Brain pericyte (primary cell): Measurements from ENCODE around the gene ZNF691.
"Not testable (repeated sequence)": the region's sequence is repeated elsewhere in the genome, so short reads cannot be mapped to it uniquely, and the experiment has no call there.

Source experiments
- DNase-seq: peaks from one replicate; pipeline ENCODE4 v3.0.0-alpha.2; 2012; ENCODE audit warnings: low read depth, low spot score

ZNF691 gene

DNA sequence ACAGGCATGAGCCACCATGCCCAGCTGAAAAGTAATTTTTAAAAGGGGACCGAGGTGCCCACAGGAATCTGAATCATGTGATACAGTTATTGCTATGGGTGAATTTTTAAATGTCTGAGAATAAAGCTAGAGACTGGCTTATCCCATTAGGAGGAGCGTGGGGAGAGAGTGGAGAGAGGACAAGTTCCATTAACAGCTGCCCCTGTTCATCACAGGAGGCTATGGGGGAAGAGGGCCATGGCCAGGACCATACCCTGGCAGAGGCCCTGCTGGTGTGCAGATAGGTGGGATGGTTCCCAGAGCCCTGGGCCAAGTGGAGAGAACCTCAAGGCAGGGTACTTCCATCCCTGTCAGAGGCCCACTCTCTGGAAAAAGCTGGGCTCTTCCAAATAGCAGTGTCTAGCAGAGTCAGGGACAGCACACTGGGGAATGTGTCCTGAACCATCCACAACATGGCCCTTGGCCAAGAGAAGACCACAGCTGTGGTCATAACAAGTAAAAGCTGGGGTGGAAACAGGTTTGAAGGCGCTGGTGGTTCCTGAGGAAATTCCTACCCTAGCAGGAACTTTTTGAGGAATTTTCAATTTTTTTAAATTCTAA, 13.7 kb upstream of the ZNF691 start:
- no peak for DNase-seq

DNA sequence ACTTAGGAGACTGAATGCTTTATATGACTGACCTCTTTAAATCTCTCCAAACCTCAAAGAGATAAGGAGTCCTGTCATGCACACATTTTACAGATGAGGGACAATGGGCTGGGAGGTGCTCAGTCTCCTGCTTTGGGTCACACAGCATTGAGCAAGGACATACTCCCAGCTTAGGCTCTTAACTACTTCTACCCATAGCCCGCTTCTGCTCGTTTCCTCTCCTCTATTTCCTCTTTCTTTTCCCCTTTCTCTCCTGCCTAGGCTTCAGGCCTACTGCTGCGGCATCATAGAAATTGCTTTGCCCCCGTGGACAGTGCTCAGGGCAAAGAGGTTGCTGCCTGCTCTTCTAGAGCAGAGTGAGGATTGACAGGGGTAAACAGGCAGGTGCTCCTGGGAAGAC, 12.4 kb upstream of the ZNF691 start:
- DNase-seq: no peak

- DNase-seq: no peak
Measured at GRCh38 chr1:42834803-42835202, 11.6 kb upstream of the ZNF691 start.

DNA sequence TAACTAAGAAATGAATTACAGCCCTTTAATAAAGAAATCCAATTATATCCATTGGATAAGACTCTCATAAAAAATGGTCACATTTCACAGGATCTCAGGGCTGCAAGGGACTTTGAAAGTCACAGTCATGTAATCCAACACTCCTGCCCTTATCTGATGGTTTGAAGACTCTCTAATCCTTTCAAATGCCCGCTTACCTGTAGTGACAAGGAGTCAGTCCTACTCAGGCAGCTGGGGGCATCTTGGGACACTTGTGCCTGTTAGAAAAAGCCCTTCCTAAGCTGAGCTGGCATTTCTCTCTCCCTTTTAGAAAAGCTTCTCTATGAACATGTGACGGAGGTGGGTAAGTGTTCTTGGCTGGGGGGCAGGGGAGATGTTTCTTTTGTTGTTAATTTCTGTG, 11.0 kb upstream of the ZNF691 start:
- no peak for DNase-seq

- DNase-seq: no peak
Measured at GRCh38 chr1:42837709-42838108, 8.7 kb upstream of the ZNF691 start.

GRCh38 chr1:42838482-42839190, 7.8 kb upstream of the ZNF691 start:
- no peak for DNase-seq

DNA sequence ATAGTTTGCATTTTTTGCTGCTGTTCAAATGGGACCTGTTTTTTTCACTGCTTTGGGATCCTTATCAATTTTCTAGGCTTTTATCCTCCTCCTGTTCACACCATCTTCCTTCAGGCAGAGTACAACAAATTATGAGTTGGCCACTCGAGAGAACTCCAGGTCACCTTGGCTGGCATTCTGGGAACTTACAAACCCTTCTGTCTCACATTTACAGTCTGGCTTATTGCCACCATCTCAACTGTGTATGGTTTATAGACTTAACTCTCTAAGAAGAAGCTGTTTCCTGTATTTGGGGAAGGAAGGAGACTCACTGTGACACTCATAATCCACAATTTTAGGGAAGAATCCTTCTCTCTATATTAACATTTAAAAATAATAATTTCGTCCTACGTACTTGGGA, 5.4 kb upstream of the ZNF691 start:
- DNase-seq: no peak

DNA sequence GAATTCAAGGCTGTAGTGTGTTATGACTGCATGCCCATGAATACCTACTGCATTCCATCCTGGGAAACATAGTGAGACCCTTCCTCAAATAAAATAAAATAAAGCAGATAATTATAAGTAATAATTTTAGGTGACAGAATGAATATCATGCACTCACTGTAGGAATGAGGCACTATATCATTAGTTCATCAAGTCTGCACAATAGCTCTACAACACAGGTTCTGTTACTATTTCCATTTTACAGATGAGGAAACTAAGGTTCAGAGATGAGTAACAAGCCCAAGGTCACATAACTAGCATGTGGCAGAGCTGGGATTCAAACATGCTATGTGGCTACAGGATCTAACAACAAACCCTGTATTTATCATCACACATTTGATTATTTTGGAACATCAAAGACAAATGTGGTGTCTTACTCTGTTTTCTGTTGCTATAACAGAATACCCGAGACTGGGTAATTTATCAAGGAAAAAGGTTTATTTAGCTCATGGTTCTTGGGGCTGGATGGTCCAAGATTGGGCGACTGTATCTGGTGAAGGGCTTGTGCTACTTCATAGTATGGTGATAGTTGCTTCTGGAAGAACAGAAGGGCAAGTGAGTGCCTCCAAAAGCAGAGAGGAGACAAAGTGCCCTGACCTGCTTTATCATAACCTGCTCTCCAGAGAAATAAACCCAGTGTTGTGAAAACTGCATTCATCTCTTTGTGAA, 4.8 kb upstream of the ZNF691 start:
- DNase-seq: no peak

DNA sequence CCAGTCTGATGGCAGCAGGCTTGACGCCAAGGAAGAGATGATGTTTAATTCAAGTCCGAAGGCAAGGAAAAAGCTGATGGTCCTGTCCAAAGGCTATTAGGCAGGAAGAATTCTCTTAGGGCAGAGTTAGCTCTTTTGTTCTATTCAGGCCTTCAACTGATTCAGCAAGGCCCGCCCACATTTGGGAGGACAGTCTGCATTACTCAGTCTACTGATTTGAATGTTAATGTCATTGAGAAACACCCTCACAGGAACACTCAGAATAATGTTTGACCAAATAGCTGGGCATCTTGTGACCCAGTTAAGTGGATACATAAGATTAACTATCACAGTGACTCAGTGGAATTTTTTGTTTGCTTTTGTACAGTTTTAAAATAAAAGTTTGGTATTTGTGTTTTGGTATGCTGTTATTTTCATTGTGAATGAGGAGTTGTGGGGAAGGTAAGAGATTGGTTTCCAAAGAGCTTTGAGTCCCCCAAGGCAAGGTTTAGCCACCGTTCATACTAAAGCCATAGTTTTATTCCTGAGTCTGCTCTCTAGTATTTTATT, 1.7 kb upstream of the ZNF691 start:
- no peak for DNase-seq

GRCh38 chr1:42845193-42845592, 1.2 kb upstream of the ZNF691 start:
- DNase-seq: no peak

DNA sequence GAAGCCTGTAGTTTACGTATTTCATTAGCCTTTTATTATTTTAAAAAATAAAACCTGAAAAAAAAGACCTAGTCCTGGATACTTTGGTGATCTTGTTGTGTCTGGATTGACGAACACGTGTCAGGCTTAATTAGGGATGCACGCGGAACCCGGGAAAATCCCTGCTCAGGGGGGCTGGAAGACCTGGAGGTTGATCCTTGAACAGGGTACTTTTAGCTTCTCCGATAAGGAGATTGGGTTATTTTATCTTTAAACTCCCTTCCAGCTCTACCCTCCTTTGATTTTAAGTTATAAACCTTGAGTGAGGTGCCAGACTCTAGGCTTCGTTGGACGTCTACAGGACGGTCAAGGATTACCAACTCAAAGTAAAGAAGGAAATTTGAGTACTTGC, 552 bp upstream of the ZNF691 start:
- no peak for DNase-seq

- DNase-seq: no peak
Measured at GRCh38 chr1:42847111-42847595, 740 bp downstream of the ZNF691 start.

DNA sequence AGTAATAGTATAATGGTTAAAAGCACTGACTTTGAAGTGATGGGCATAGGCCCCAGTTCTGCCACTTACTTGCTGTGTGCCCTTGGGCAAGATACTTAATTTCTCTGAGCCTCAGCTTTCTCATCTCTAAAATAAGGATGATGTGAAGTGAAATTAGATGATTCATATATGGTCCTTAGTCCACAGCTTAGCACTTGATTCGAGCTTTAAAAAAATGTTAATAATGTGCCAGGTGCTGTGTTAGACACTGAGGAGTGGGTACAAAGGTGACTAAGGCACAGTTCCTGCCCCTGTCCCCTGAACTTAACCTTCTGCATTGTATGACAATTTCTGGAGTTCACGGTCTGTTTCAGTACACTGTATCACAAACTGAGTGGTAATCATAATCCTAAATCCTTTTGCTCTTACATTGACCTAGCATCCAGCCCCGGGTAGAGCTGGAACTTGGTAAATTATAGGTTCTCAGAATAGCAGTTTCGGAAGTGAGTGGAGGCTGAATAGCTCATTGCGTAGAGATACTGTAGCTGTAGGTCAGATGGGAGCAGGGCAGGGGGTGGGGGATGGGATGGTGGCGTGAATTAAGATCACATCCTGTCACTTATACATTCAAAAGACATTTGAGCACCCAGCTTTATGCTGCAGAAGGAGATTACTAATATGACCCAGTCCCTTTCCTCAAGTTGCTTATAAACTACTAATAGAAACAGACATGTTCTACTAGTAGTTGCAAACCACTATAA, 1.5 kb downstream of the ZNF691 start:
- DNase-seq: no peak

DNA sequence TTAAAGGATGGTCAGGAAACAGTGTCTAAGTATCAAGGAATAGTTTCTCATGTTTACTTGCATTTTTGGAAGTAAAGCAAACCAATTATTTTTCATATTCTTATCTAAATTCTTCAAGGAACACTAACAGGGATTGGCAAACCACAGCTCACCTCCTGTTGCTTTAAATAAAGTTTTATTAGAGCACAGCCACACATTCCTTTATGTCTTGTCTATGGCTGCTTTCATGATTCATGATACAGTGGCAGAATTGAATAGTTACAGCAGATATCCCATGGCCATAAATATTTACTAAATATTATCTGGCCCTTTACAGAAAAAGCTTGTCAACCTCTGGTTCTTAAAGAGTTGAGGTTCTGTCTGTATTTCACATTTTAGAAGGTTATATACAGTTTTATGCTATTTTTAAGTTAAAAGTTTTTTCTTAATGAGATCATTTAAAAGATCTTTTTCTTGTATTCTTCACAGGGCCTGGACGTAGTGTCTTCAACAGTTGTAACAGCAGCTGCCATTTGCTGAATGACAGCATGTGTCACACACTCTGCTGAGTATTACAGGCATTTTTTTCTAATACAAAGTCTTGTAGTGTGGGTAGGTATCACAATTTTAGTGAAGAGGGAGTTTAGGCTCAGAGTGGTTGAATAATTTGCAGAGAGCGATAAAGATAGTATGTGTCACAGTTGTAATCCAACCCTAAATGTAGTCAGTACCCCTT, 2.6 kb downstream of the ZNF691 start:
- no peak for DNase-seq

DNA sequence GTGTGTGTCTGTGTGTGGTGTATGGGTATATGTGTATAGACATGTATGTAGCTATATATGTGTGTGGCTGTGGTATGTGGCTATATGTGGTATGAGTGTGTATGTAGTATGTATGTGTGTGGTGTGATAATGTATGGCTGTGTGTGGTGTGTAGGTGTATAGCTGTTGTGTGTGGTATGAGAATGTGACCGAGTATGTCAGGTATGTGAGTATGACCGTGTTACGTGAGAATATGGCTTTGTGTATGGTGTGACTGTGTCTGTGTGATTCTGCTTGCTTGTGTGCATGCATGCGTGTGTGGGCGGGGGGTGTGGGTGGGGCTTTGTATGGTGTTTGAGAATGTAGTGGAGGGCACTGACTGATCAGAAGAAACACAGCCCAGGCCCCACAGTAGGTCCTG, 3.5 kb downstream of the ZNF691 start:
- no peak for DNase-seq

GRCh38 chr1:42851420-42851819, 5.0 kb downstream of the ZNF691 start:
- no peak for DNase-seq

DNA sequence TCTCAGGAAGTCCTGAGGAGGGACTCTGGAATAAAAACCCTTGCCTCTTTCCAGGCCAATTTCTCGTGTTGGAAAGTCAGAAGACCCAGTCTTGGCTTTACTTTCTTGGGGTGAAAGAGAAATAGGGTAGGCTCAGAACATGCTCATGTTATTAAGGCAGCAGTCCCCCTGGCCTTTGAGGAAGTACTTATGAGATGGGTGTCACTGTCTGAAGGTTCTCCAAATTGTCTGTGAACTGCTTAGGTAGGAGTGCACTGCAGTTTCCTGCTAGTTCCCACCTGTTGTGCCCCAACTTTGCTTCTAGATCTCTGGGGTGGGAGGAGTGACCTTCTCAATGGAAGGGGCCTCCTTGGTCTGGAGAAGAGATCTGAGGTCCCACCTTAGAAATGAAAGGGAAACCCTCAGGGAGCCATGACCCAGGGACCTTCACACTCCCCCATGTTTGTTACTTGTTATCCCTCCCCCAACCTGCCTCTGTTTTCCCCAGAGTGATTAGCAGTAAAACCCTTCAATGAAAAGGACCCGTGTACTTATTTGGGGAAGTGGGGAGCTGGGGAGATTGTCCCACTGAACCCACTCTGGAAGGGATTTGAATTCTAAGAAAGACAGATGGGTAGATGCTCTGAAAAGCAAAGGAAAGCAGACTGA, 5.7 kb downstream of the ZNF691 start:
- DNase-seq: no peak

DNA sequence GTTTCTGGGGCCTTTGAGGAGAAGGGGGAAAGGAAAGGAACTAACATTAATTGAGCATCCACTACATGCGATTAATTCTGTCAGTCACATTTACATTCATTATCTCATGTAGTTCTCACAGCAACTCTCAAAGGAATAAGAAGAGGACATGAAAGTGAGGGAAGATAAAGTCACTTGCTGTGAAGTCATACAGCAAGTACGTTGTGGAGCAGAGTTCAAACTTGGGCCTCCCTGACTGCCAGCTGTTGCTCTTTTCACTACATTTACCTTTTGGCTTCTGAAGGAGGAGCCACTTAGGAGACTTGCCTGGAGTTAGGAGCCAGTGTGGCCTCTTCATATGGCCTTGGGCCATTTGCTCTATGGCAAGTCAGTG, 6.2 kb downstream of the ZNF691 start:
- DNase-seq: no peak

GRCh38 chr1:42853116-42853884, 6.9 kb downstream of the ZNF691 start:
- DNase-seq: no peak

DNA sequence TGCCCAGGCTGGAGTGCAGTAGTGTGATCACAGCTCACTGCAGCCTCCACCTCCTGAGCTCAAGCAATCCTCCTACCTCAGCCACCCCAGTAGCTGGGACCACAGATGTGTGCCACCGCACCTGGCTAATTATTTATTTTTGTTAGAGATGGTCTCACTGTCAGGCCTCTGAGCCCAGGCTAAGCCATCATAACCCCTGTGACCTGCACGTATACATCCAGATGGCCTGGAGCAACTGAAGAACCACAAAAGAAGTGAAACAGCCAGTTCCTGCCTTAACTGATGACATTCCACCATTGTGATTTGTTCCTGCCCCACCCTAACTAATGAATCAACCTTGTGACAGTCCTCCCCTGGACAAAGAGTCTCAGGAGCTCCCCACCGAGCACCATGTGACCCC, 10.1 kb downstream of the ZNF691 start:
- not testable (repeated sequence) for DNase-seq
